HFF-Myc (cell line): ENCODE results near the gene MIP.

Source experiments
- DNase-seq: peaks from one replicate; pipeline ENCODE4 v3.0.0-alpha.2; 2011; ENCODE audit warnings: low read depth; ENCODE audit errors: extremely low read depth
- H3K4me3 ChIP-seq: replicated peaks from 2 replicates; pipeline ENCODE4 v1.5.1; 2011; ENCODE audit warnings: low read depth, mild to moderate bottlenecking, control low read depth, low read length
- CTCF ChIP-seq: IDR thresholded peaks from 2 replicates; pipeline ENCODE4 v1.5.1; 2012; ENCODE audit warnings: mild to moderate bottlenecking, low read depth, low read length, control low read depth; ENCODE audit errors: missing control alignments

The MIP gene

GRCh38 chr12:56437430-56438176, 16.9 kb downstream of the MIP start:
- TF ChIP-seq CTCF: no peak
- H3K4me3 ChIP-seq: no peak overlapping the region
- DNase-seq: no peak

- TF ChIP-seq CTCF: no peak
- H3K4me3 ChIP-seq: no peak overlapping the region
- no peak for DNase-seq
Measured at GRCh38 chr12:56434828-56435227, 19.6 kb downstream of the MIP start.

GRCh38 chr12:56431850-56432249, 22.6 kb downstream of the MIP start:
- no peak overlapping the region for H3K4me3 ChIP-seq
- no peak for DNase-seq

GRCh38 chr12:56431288-56431687, 23.2 kb downstream of the MIP start:
- no peak for DNase-seq
- TF ChIP-seq CTCF: no peak
- H3K4me3 ChIP-seq: no peak overlapping the region

More at GRCh38 chr12:56431850-56432249, 22.6 kb downstream of the MIP start:
- no peak for TF ChIP-seq CTCF

GRCh38 chr12:56425940-56426438, 28.5 kb downstream of the MIP start:
- no peak for DNase-seq
- no peak for TF ChIP-seq CTCF
- H3K4me3 ChIP-seq: no peak overlapping the region

- no peak for TF ChIP-seq CTCF
- DNase-seq: no peak
- no peak overlapping the region for H3K4me3 ChIP-seq
Measured at GRCh38 chr12:56425193-56425592, 29.3 kb downstream of the MIP start.

- no peak for DNase-seq
- H3K4me3 ChIP-seq: no peak overlapping the region
- no peak for TF ChIP-seq CTCF
Measured at GRCh38 chr12:56420411-56420810, 34.0 kb downstream of the MIP start.
